Loucy (cell line): ENCODE measurements around the gene DMRTB1.

Experiments used
- CTCF ChIP-seq: fragments of 200-600 bp; sonication (generic); conservative IDR thresholded peaks from 2 replicates; pipeline ENCODE4 v1.5.1; 2014; ENCODE audit warnings: mild to moderate bottlenecking, antibody characterized with exemption, low read length
- EZH2phosphoT487 ChIP-seq: fragments of 200-600 bp; IDR thresholded peaks from 2 replicates; pipeline ENCODE4 v1.6.1; 2018; ENCODE audit warnings: antibody characterized with exemption, mild to moderate bottlenecking, moderate library complexity, borderline replicate concordance

DNA sequence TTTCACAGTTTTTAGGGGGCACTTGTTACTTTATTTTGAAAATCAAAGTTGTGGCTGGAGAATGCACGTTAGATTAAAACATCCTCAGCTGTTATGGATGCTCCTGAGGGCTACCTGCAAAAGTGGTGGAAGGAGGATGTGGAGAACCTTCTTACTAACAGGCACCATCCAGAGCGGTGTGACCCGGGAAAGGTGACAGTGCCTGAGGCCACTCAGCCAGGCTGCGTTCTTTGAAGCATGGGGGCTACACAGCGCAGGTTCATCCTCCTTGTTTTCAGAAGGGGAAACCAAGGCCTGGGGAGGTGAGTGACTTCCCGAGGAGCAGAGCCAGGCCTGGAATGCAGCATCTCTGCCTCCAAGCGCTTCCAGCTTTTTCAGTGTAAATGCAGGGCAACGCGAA lies 24.0 kb downstream of the DMRTB1 start:
- TF ChIP-seq CTCF: no peak
- TF ChIP-seq EZH2phosphoT487: no peak
